GM23338 (cell line): Measurements from ENCODE around the gene RHOA. TPM values are rescaled to one million over a fixed set of nuclear protein-coding genes. Genes with fewer than 3 reads are reported as not detected.

ENCODE experiments used
- ATAC-seq: fragments of 200-7000 bp; cut with Tn5 transposase; 3 replicates; pipeline ENCODE4 v1.9.1; 2020
- DNase-seq: peaks from one replicate; pipeline ENCODE4 v3.0.0-alpha.2; 2015; ENCODE audit warnings: low spot score
- H2AFZ ChIP-seq: fragments of 200-600 bp; sonication (generic); 2 replicates; pipeline ENCODE4 v1.8.0; 2016; ENCODE audit warnings: antibody characterized with exemption, mild to moderate bottlenecking, moderate library complexity
- H3F3A ChIP-seq: fragments of 200-600 bp; sonication (generic); replicated peaks from 2 replicates; pipeline ENCODE4 v1.8.0; 2017; ENCODE audit warnings: antibody characterized with exemption, mixed run types, low read depth
- H3K27ac ChIP-seq: fragments of 200-600 bp; sonication (generic); 2 replicates; pipeline ENCODE4 v1.6.1; 2016; ENCODE audit warnings: low read depth
- H3K27me3 ChIP-seq: fragments of 200-600 bp; sonication (generic); 2 replicates; pipeline ENCODE4 v1.8.0; 2016; ENCODE audit warnings: mild to moderate bottlenecking, mixed run types, moderate library complexity; ENCODE audit not compliant: insufficient read depth
- H3K36me3 ChIP-seq: fragments of 200-600 bp; sonication (generic); 2 replicates; pipeline ENCODE4 v1.8.0; 2016; ENCODE audit warnings: mild to moderate bottlenecking; ENCODE audit not compliant: insufficient read depth
- H3K4me1 ChIP-seq: fragments of 200-600 bp; sonication (generic); 2 replicates; pipeline ENCODE4 v1.8.0; 2016; ENCODE audit warnings: mild to moderate bottlenecking, moderate library complexity; ENCODE audit not compliant: insufficient read depth
- H3K4me2 ChIP-seq: fragments of 200-600 bp; sonication (generic); 2 replicates; pipeline ENCODE4 v1.7.1; 2017; ENCODE audit warnings: mixed run types
- H3K4me3 ChIP-seq: fragments of 200-600 bp; sonication (generic); 2 replicates; pipeline ENCODE4 v1.6.1; 2016; ENCODE audit warnings: mixed run types
- H3K79me2 ChIP-seq: fragments of 200-600 bp; sonication (generic); replicated peaks from 2 replicates; pipeline ENCODE4 v1.8.0; 2017; ENCODE audit warnings: mild to moderate bottlenecking; ENCODE audit not compliant: insufficient read depth
- H3K9me2 ChIP-seq: fragments of 200-600 bp; sonication (generic); 2 replicates; pipeline ENCODE4 v1.8.0; 2017; ENCODE audit not compliant: insufficient read depth
- H4K20me1 ChIP-seq: fragments of 200-600 bp; sonication (generic); replicated peaks from 2 replicates; pipeline ENCODE4 v1.8.0; 2017; ENCODE audit warnings: mild to moderate bottlenecking; ENCODE audit not compliant: insufficient read depth
- H3K27ac Mint-ChIP-seq: 2 replicates; pipeline ENCODE4 v1.8.0; 2020; ENCODE audit warnings: inconsistent platforms, mild to moderate bottlenecking, moderate library complexity, mixed read lengths
- H3K27me3 Mint-ChIP-seq: 3 replicates; pipeline ENCODE4 v1.8.0; 2022; ENCODE audit warnings: low read depth, mild to moderate bottlenecking, moderate library complexity, mixed read lengths, inconsistent platforms; ENCODE audit not compliant: insufficient read depth, poor library complexity
- H3K36me3 Mint-ChIP-seq: 3 replicates; pipeline ENCODE4 v1.8.0; 2021; ENCODE audit warnings: low read depth, mild to moderate bottlenecking, inconsistent platforms, moderate library complexity, mixed read lengths
- H3K4me1 Mint-ChIP-seq: 3 replicates; pipeline ENCODE4 v1.8.0; 2020; ENCODE audit warnings: mild to moderate bottlenecking, inconsistent platforms, mixed read lengths
- H3K4me3 Mint-ChIP-seq: 3 replicates; pipeline ENCODE4 v1.8.0; 2021; ENCODE audit warnings: moderate library complexity, mild to moderate bottlenecking, inconsistent platforms, mixed read lengths
- H3K9me3 Mint-ChIP-seq: 3 replicates; pipeline ENCODE4 v1.8.0; 2020; ENCODE audit warnings: moderate library complexity, mild to moderate bottlenecking, inconsistent platforms, mixed read lengths
- CTCF ChIP-seq, 2 experiments: fragments of 200-600 bp in 1 of 2; sonication (generic) in 1 of 2; conservative IDR thresholded peaks; 2 replicates each; pipeline versions ENCODE4 v1.5.1 to v1.6.1; 2016 to 2017; ENCODE audit warnings: antibody characterized with exemption in 2 of 2, low read depth in 2 of 2, mild to moderate bottlenecking in 2 of 2, moderate library complexity in 1 of 2
- ETS1 ChIP-seq: IDR thresholded peaks from 2 replicates; pipeline ENCODE4 v1.6.1; 2016; ENCODE audit warnings: antibody characterized with exemption
- EZH2 ChIP-seq: fragments of 200-600 bp; sonication (generic); IDR thresholded peaks from one replicate; pipeline ENCODE4 v1.8.0; 2017; ENCODE audit warnings: antibody characterized with exemption, mild to moderate bottlenecking, low read depth; ENCODE audit not compliant: unreplicated experiment
- EZH2phosphoT487 ChIP-seq: fragments of 200-600 bp; sonication (generic); IDR thresholded peaks from one replicate; pipeline ENCODE4 v1.8.1; 2018; ENCODE audit warnings: antibody characterized with exemption; ENCODE audit not compliant: unreplicated experiment
- JUNB ChIP-seq: IDR thresholded peaks from one replicate; pipeline ENCODE4 v1.6.1; 2016; ENCODE audit warnings: antibody characterized with exemption; ENCODE audit not compliant: unreplicated experiment
- POLR2AphosphoS5 ChIP-seq: IDR thresholded peaks from 2 replicates; pipeline ENCODE4 v1.6.1; 2016; ENCODE audit warnings: antibody characterized with exemption, low read depth
- REST ChIP-seq: IDR thresholded peaks from one replicate; pipeline ENCODE4 v1.6.1; 2018; ENCODE audit warnings: antibody characterized with exemption; ENCODE audit not compliant: unreplicated experiment
- STAT1 ChIP-seq: IDR thresholded peaks from one replicate; pipeline ENCODE4 v1.6.1; 2016; ENCODE audit warnings: antibody characterized with exemption; ENCODE audit not compliant: unreplicated experiment
- ZNF114 ChIP-seq: fragments of 250-450 bp; sonication (Bioruptor Pico); IDR thresholded peaks from 2 replicates; pipeline ENCODE4 v1.5.0; 2020; ENCODE audit warnings: mild to moderate bottlenecking, moderate library complexity
- polyA plus RNA-seq: library from polyadenylated mRNA; unstranded; fragments of >200 nt; fragmentation: Nextera tagmentation; extraction: Ambion mirVana; gene quantifications from 2 replicates; pipeline ENCODE4 v1.2.1, GENCODE V29; 2016
- total RNA-seq: library from RNA; depleted of rRNA; stranded (reverse); fragments of >200 nt; shearing (Covaris generic); gene quantifications from 2 replicates; pipeline ENCODE4 v1.2.3, GENCODE V29; 2014

The RHOA gene
- total and polyA plus RNA-seq, 2 experiments from 2014 or later = 248 to 373 TPM

- no peak for TF ChIP-seq REST
- TF ChIP-seq ZNF114 = no peak
- TF ChIP-seq ETS1 = no peak
- TF ChIP-seq JUNB = no peak
Measured at GRCh38 chr3:49333916-49334633, 77.7 kb downstream of the RHOA start (continued).

GRCh38 chr3:49333091-49333490, 78.7 kb downstream of the RHOA start:
- no peak for DNase-seq
- no peak overlapping the region for H3K27ac ChIP-seq
- Mint-ChIP-seq H3K9me3 (no peaks in the 10 kb centered on the region), H3K27me3 (peaks cover 2% of the 10 kb centered on the region), H3K4me1 (peaks cover under 1% of the 10 kb centered on the region; the same call in 1 of the 3 replicates), H3K4me3 (no peak overlapping the region), H3K27ac (no peak overlapping the region), H3K36me3 (peaks cover 58% of the 10 kb centered on the region; the same call in 2 of the 3 replicates)
- no peak for ATAC-seq
- H3F3A ChIP-seq = 0 out of 2 replicates have a peak, but pooled peaks cover 2% of the 10 kb centered on the region
- H3K27me3 ChIP-seq = no peaks in the 10 kb centered on the region
- H3K4me1 ChIP-seq = no peaks in the 10 kb centered on the region
- no peak overlapping the region for H2AFZ ChIP-seq
- H4K20me1 ChIP-seq = no peaks in the 10 kb centered on the region
- H3K9me2 ChIP-seq = no peaks in the 10 kb centered on the region
- H3K36me3 ChIP-seq = no peaks in the 10 kb centered on the region
- TF ChIP-seq EZH2 = no peak
- no peak for TF ChIP-seq STAT1
- no peak for TF ChIP-seq JUNB
- no peak for TF ChIP-seq ZNF114
- no peak for TF ChIP-seq POLR2AphosphoS5
- no peak for TF ChIP-seq ETS1
- TF ChIP-seq EZH2phosphoT487 = no peak
- TF ChIP-seq CTCF (conservative IDR thresholded peaks at IDR 0.05; ENCODE audit: low read depth in 2 of 2) = no peak
- TF ChIP-seq REST = no peak
- H3K4me3 ChIP-seq = no peak overlapping the region
- H3K79me2 ChIP-seq = peaks cover 13% of the 10 kb centered on the region
- no peak overlapping the region for H3K4me2 ChIP-seq
